GM19035 (cell line): ENCODE results near the gene GPN3.
"Not testable (repeated sequence)": the region's sequence is repeated elsewhere in the genome, so short reads cannot be mapped to it uniquely, and the experiment has no call there.

Experiments
- ATAC-seq: cut with Tn5 transposase; IDR thresholded peaks from one replicate; pipeline ENCODE4 v1.9.1; 2021; ENCODE audit not compliant: unreplicated experiment

The GPN3 gene

GRCh38 chr12:110449799-110450497 is 18.1 kb downstream of the GPN3 start, which contains the start of gene ARPC3:
ARPC3 (minus strand) TSS chr12:110450337; CDS start chr12:110450260, 77 bp downstream.
- ATAC-seq, result peak; percentile 96

- ATAC-seq, result no peak
Measured at GRCh38 chr12:110444455-110444854, 23.6 kb downstream of the GPN3 start.

- no peak for ATAC-seq
Measured at GRCh38 chr12:110436231-110436630, 31.8 kb downstream of the GPN3 start.

GRCh38 chr12:110431957-110432587 is 36.0 kb downstream of the GPN3 start:
- ATAC-seq, result no peak

- not testable (repeated sequence) for ATAC-seq
Measured at GRCh38 chr12:110429676-110430075, 38.4 kb downstream of the GPN3 start.

- ATAC-seq, result no peak
Measured at GRCh38 chr12:110426406-110426805, 41.7 kb downstream of the GPN3 start.

GRCh38 chr12:110424237-110424636 is 43.8 kb downstream of the GPN3 start:
- no peak for ATAC-seq

GRCh38 chr12:110421701-110422100 is 46.4 kb downstream of the GPN3 start:
- ATAC-seq, result no peak

- ATAC-seq, result no peak
Measured at GRCh38 chr12:110421159-110421661, 46.8 kb downstream of the GPN3 start.

GRCh38 chr12:110420644-110421043 is 47.4 kb downstream of the GPN3 start:
- ATAC-seq, result not testable (repeated sequence)

- ATAC-seq, result not testable (repeated sequence)
Measured at GRCh38 chr12:110417113-110417512, 50.9 kb downstream of the GPN3 start.

GRCh38 chr12:110410086-110410485 is 58.0 kb downstream of the GPN3 start:
- ATAC-seq, result not testable (repeated sequence)

GRCh38 chr12:110405126-110405662 is 62.9 kb downstream of the GPN3 start:
- ATAC-seq, result not testable (repeated sequence)

- ATAC-seq, result peak; percentile 44
Measured at GRCh38 chr12:110403976-110404682, 63.9 kb downstream of the GPN3 start.

GRCh38 chr12:110403146-110403975 is 64.7 kb downstream of the GPN3 start, which contains the start of gene ANAPC7:
ANAPC7 (minus strand) TSS chr12:110403708; CDS start chr12:110403627, 81 bp downstream.
- peak; percentile 85 for ATAC-seq
